Kidney glomerular epithelial cell (primary cell): ENCODE results near the gene DRC3.

Experiments
- DNase-seq: peaks from one replicate; lab custom pipeline; 2025; lab: John Stamatoyannopoulos, UW

Gene DRC3

GRCh38 chr17:18056214-18056613, 83.6 kb downstream of the DRC3 start:
- DNase-seq = no peak

- no peak for DNase-seq
Measured at GRCh38 chr17:18059283-18059682, 86.6 kb downstream of the DRC3 start.

GRCh38 chr17:18064053-18064452, 91.4 kb downstream of the DRC3 start:
- DNase-seq = no peak

- DNase-seq = no peak
Measured at GRCh38 chr17:18065546-18065945, 92.9 kb downstream of the DRC3 start.
